22Rv1 (cell line): ENCODE results near the gene PPP2R2B.

Experiments used
- ZFX ChIP-seq: fragments of 450-650 bp; IDR thresholded peaks from 2 replicates; pipeline ENCODE4 v1.6.1; 2017; ENCODE audit warnings: antibody characterized with exemption, borderline replicate concordance
- TF ChIP-seq, protein P1 (sequence below): fragments of 450-650 bp; IDR thresholded peaks from 2 replicates; pipeline ENCODE4 v1.5.1; 2017; ENCODE audit warnings: mild to moderate bottlenecking

DNA sequence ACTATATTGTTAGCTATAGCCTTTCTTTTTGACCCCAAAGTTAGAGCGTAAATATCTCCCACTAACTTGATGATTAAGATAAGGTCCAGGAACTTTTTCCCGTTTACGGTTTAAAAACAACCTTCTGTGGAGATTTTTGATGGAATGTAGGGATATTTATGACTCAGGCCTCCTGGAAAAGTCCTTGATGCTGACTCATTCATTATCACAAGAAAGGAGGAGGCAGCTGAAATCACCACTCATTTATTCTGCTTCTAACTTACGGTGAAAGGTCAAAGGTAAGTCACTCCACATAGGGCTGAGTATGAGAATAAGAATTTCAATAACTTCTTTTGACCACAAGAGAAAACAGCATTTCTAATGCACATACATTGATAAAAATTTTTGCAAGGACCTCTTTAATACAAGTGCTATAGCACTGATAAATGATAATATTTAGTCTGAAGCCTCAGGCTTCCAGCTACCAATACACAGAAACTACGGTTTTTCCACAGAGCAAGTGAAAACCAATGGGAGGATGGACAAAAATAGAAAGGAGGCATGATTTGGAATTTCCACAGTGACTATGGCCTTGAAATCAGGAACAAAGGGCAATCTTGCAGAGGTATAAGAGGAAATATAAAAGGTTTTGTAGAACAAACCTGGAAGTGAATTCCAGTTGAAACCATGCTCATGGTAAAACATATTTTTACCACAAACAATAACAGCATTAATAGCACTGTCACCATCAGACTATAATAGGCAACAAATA, 146.5 kb downstream of the PPP2R2B start:
- TF ChIP-seq, protein P1, sequence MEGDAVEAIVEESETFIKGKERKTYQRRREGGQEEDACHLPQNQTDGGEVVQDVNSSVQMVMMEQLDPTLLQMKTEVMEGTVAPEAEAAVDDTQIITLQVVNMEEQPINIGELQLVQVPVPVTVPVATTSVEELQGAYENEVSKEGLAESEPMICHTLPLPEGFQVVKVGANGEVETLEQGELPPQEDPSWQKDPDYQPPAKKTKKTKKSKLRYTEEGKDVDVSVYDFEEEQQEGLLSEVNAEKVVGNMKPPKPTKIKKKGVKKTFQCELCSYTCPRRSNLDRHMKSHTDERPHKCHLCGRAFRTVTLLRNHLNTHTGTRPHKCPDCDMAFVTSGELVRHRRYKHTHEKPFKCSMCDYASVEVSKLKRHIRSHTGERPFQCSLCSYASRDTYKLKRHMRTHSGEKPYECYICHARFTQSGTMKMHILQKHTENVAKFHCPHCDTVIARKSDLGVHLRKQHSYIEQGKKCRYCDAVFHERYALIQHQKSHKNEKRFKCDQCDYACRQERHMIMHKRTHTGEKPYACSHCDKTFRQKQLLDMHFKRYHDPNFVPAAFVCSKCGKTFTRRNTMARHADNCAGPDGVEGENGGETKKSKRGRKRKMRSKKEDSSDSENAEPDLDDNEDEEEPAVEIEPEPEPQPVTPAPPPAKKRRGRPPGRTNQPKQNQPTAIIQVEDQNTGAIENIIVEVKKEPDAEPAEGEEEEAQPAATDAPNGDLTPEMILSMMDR: no peak
- TF ChIP-seq ZFX: no peak
